GM10266 (cell line): ENCODE data around the gene SLC15A1.
A peak's percentile ranks its signal among the peaks of the same experiment; 100 is the strongest.
"Not testable (repeated sequence)": the region's sequence is repeated elsewhere in the genome, so short reads cannot be mapped to it uniquely, and the experiment has no call there.

Source experiments
- DNase-seq: peaks from one replicate; pipeline ENCODE4 v3.0.0; 2012; ENCODE audit errors: extremely low spot score
- CTCF ChIP-seq: IDR thresholded peaks from 2 replicates; pipeline ENCODE4 v1.5.1; 2012; ENCODE audit warnings: mild to moderate bottlenecking, low read depth; ENCODE audit not compliant: control insufficient read depth, insufficient read depth; ENCODE audit errors: missing control alignments

Gene SLC15A1

GRCh38 chr13:98765996-98766519, 13.6 kb upstream of the SLC15A1 start:
- no peak for TF ChIP-seq CTCF
- DNase-seq, result no peak

- TF ChIP-seq CTCF, result no peak
- DNase-seq, result no peak
Observed at GRCh38 chr13:98761986-98762616, 9.6 kb upstream of the SLC15A1 start.

GRCh38 chr13:98761126-98761985, 8.9 kb upstream of the SLC15A1 start:
- DNase-seq, result peak; percentile 59
- TF ChIP-seq CTCF, result no peak

- no peak for DNase-seq
- no peak for TF ChIP-seq CTCF
Observed at GRCh38 chr13:98755729-98756128, 3.3 kb upstream of the SLC15A1 start.

DNA sequence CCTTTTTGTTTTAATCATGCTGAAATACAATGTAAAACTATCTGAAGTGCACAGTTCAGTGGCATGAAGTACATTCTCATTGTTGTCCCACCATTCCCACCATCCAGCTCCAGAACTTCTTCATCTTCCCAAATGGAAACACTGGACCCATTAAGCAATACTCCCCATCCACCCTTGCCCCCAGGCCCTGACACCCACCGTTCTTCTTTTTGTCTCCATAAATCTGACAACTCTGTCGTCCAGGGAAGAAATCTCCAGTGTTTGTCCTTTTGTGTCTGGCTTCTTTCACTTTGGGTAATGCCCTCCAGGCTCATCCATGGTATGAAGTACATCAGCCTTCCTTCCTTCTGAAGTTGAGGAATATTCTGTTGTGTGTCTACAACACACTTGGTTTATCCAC, 2.6 kb upstream of the SLC15A1 start:
- no peak for DNase-seq
- no peak for TF ChIP-seq CTCF

DNA sequence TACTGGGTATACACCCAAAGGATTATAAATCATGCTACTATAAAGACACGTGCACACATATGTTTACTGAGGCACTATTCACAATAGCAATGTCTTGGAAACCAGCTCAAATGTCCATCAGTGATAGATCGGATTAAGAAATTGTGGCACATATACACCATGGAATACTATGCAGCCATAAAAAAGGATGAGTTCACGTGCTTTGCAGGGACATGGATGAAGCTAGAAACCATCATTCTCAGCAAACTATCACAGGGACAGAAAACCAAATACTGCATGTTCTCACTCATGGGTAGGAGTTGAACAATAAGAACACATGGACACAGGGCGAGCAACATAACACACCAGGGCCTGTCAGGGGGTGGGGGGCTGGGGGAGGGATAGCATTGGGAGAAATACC, 2.0 kb upstream of the SLC15A1 start:
- DNase-seq, result not testable (repeated sequence)

DNA sequence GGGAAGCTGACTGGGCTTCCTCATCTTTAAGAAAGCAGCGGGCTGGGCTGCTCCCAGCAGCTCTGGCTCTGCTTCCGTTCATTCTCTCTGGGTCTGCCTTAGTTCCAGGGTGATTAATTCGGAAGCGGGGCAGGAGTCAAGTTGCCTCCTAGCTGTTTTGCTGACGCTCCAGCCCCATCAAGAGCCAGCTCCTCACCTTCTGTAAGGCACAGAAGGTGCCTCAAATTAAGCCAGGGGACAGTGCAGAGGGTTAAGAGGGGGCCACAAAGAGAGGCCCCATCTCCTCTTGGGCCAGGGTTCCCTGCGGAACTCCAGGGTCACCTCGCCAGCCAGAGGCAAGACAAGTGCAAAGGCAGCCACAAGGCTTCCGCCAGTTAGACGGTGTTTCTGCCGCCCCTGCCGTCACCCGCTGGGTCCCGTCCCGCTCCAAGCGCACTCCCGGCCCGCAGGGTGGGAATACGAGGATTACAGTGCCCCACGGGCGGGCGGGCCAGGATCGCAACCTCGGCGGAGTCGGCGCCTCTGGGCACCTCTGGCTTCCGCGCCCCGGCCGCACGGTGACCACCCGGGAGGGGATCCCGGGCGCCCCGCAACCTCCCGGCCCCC, 508 bp downstream of the SLC15A1 start:
- DNase-seq, result peak; percentile 39
- TF ChIP-seq CTCF, result no peak
